GM21723 (cell line): ENCODE measurements around the gene DKK1.

ENCODE experiments used
- ATAC-seq: cut with Tn5 transposase; IDR thresholded peaks from one replicate; pipeline ENCODE4 v1.9.1; 2021; ENCODE audit warnings: mild to moderate bottlenecking, moderate library complexity; ENCODE audit not compliant: unreplicated experiment

DKK1 gene

DNA sequence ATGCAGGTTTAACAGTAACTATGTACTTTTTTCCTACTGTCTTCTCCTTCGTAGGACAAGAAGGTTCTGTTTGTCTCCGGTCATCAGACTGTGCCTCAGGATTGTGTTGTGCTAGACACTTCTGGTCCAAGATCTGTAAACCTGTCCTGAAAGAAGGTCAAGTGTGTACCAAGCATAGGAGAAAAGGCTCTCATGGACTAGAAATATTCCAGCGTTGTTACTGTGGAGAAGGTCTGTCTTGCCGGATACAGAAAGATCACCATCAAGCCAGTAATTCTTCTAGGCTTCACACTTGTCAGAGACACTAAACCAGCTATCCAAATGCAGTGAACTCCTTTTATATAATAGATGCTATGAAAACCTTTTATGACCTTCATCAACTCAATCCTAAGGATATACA, 2.4 kb downstream of the DKK1 start:
- ATAC-seq, result no peak

DNA sequence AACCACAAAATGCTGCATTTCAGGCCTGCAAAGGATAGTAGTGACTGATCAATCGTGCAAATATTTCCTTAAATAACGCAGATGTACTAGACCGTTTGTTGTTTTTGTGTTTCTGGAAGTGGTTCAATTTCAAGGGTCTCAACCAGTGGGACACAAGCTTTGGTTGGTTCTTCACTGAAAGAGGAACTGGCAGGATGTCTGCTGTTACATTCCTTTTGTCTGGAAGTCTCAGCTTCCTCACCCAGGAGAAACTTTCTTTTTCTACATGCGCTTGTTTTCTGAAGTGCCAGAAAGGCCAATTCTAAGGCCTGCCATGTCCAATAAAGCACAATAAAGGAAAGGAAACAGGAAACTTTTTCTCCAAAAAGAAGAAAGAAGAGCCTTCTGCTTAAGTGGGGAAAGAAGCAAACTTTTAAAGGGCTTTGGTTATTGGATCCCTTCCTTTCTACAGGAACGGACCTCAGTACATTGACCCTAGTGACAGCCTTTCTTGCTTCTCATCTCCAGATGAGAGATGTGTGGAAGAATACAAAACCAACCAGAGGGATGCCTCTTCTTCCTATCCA, 4.1 kb downstream of the DKK1 start:
- no peak for ATAC-seq

DNA sequence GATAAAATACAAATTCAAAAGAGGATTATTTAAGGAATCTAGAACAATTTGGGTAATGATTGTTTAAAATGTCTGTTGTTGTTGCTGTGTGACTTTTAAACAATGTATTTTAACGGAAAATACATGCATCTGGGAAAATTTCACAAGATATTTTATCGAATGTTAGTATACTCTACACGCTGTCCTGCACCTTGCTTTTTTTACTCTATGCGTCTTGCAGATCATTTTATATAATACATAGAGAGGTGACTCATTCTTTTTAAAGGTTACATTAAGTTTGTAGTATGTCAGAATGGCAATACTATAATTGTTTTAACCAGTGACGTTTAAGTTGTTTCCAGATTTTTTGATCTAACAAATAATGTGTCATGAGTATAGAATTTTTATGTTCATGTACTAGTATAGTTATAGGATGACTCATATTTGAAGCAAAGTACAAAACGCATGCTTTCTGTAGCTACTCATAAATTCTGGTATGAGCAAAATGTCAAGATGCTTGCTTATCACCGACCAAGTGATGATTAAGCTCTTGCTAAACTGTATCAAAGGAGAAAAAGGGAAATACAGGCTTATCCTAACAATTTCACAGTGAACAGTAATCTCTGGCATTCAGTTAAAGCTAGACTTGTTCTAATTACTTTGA, 4.9 kb downstream of the DKK1 start:
- no peak for ATAC-seq

DNA sequence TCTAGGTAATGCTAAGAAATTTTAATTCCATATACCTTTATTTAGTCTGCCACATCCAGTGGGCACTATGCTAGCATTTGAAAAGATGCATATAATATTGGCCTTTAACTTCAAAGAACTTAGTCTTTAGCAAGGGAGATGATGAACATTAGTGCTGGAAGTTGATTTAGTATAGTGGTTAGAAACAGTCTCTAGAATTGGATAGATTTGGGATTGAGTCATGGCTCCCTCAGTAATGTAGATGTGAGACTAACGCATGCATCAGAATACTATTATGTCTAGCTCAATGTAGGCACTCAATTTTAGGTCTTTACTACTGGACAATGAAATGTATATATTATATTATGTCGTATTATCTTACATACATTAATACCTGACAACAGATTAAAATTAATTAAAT, 5.8 kb downstream of the DKK1 start:
- no peak for ATAC-seq

DNA sequence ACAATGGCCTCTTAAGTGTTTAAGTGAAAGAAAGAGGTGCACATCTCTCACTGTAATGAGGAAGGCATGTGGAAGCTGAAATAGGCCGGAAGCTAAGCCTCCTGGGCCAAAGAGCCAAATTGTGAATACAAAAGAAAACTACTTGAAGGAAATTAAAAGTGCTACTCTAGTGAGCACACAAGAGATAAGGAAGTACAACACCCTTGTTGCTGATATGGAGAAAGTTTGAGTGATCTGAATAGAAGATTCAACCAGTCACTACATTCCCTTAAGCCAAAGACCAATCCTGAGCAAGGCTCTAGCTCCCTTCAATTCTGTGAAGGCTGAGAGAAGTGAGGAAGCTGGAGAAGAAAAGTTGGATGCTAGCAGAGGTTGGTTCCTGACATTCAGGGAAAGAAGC, 8.2 kb downstream of the DKK1 start:
- no peak for ATAC-seq

DNA sequence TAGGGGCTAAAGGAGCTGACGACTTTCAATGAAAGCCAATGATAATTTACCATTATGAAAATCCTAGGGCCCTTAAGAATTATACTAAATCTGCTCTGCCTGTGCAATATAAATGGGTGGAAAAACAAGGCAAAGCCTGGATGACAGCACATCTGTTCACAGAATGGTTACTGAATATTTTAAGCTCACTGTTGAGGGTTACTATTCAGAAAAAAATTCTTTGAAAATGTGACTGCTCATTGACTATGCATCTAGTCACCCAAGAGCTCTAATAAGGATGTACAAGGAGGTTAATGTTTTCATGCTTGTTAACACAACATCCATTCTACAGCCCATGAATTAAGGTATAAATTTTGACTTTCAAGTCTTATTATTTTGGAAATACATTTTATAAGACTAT, 8.9 kb downstream of the DKK1 start:
- ATAC-seq, result no peak

DNA sequence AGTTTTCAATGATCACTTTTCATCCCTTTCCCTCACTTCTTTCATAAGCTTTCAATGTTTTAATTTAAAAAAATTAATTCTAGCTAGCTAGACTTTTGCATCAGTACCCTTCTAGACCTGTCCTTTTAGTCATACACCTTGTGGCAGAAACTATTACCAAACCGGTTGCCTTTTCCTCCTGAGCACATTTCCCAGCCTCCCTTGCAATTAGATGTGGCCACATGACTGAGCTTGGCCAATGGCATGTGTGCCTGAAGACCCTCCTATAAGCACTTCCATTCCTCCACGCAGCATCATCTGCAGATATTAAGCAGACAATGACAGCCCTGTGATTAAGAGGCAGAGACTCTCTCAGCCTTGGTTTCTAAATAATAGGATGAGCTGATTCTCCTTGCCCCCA, 12.3 kb downstream of the DKK1 start:
- ATAC-seq, result no peak

DNA sequence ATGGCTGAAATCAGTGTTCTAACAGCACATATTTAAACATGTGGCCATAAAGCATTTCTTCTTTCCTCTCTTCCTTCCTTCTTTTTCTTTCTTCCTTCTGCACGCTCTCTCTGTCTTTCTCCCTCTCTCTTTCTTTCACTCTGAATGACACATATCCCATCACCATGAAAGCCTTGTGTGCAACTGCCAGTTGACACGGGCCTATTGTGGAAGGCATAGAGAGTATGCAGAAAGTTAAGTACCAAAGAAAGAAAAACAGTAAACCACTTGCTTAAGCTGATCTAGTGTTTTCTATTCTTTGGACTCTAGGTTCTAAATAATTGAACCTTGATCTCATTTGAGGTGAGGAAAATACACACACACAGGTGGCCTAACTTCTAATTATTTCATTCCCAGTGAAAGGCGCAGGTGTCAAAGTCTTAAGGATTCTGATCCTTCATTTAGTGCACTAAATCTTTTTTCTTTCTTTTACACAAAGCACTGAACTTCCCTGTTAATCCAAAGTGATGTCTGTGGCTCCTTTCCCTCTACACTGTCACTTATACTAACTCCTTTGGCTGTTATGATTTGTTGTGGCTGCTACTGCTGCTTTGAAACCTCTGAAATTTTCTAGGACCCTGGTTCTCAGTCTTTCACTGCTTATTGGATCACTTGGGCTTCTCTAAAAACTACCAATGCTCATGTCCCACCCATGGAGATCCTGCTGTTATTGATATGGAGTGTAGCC, 17.7 kb downstream of the DKK1 start:
- no peak for ATAC-seq

DNA sequence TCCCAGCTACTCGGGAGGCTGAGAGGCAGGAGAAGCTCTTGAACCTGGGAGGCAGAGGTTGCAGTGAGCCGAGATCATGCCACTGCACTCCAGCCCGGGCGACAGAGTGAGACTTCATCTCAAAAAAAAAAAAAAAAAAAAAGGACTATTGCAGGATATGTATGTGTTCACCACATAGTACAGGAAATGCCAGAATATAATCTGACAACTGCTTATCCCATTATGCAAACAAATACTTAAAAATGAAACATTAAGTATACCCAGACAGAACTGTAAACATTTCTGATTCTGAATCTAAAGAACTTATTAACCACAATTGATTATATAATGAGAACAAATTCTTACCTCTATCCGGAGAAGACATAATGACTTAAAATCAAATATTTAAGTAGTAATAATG, 18.7 kb downstream of the DKK1 start:
- no peak for ATAC-seq

DNA sequence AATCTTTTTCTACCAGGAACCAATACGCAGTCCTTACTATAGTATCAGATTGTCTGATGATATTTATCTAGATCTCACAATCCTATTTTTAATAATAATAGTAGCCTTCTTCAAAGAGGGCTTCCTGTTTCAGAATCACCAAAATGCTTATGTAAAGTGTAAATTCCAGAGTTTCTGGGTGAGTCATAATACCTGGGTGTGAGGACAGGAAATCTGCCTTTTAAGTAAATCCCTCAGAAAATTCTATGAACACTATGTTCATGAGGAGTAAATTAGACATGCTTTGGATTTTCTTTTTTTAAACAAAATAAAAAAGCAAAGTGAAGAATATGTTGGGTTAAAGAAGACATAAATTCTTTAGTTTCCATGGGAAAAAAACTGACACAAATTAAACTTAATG, 20.5 kb downstream of the DKK1 start:
- ATAC-seq, result no peak

DNA sequence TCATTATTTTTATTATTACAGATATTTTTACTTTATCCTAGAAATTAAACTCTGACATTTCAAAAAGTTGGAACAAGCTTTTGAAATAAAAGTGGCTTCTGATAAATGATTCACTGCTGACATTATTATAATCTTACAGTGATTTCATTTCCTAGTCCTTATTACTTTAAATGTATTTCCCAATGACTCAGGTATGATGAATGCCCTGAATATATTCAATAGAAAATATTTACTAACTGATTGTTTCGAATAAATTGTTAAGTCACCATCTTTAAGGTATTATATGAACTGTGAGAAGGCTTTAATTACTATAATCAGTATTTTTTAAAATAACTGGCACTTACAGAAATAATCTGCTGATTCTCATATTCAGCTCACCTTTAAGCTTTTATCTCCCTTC, 21.6 kb downstream of the DKK1 start:
- no peak for ATAC-seq

DNA sequence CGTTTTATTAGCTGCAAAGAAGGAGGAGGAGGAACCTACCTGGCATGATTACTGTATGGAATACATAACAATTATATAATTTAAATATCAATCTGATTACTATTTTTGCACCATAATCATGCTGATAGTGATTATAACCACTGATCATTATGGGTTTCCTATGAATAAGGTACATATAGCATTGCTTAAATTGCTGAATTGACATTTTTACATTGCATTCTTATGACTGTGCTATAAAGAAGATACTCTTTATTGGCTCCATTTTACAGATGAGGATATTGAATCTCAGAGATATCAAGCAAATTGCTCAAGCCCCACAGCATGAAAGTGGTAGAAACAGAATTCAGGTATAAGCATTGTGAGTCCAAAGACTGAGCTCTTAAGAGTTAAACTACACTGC, 23.1 kb downstream of the DKK1 start:
- no peak for ATAC-seq

DNA sequence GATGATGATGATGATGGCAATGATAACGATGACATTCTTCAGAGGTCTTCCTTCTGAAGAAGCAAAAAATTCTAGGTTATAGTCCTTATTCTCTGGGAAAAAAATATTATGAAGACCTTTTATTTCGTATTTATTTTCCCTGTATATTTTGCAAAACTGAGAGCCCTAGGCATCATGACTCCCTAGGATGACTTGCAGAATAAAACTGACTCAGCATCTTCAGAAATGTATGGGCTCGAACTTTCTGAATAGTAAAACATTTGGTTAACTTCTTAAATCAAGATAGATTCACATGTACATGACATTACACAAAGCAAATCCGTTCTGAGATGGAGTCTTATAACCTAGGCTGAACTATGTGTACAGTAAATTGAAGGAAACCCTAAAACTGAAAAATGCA, 29.4 kb downstream of the DKK1 start:
- no peak for ATAC-seq

DNA sequence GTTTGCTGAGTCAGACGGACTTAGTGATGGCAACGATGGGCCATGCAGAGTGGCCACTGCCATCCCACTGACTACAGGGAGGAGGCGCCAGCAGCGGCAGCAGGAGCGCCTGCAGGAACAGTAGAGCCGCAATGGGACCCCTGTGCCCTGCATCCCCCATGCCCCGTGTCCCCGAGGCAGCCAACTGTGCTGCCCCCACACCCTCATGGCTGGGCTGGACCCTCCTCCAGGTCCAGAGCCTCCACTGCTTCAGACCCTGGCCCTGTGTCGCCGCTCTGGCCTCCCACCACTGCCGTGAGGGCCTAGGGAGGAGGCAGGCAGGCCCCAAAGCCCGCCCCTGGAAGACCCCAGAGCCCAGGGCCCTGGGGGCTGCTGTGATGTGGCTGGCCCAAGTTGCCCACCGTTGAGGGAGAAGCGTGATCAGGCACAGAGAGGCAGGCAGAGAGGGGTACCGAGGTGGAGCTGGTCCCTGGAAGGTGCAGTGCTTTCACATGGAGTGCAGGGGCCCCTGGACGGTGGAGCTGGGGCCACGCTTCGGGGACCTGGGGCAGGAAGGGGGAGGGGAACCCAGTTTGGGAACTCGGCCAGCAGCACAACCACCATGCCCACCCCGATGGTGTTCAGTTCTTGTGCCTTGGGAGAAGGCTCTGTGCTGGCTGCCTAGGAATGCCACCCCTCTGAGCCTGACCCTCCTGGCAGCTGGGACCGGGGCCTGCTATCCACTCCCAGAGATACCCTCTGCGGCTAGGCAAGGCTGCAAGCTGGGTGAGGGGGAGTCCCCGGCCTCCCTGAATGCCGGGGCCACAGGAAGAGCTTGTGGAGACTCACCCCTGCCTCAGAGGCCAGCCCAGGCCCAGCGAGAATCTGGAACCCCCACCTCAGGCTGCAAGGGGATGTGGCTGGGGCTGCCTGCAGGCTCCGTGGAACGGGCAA, 32.6 kb downstream of the DKK1 start:
- no peak for ATAC-seq

DNA sequence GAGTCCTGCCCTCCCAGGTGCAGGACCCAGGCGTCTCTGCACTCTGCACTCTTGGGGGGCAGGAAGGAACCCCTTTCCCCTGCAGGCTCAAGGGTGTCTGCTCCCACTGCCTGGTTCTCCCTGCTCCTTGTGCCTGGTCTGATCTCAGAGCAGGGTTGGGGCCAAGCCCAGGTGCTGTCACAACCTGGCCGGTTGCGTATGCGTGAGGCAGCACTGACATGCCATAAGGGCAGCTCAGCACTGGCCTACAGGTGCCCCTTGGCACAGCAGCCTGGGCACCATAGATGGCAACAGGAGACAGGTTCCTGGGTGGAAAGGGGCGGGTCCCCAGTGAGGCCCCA, 33.2 kb downstream of the DKK1 start:
- ATAC-seq, result no peak

DNA sequence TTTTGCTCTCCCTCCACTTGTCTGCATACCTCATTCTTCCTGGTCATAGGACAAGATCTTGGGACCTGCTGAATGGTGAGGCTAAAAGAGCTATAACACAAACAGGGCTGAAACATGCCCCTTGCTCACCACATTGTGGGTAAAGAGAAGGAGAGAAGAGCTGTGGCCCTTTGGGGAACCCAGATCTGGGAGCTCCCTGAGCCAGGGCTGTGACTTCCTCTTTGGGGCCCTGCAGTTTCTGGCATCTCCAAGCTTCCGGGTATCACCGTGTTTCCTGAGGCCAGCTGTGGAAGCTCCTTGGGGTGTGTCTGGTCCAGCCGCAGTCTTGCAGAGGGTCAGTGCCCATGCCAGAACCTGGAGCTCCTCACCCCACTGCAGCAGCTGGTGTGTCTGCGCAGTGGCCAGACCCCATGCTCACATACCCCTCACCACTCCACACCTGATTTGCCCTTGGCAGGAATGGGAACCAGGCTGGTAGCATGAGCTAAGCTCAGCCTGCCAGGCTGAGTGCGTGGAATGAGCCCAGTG, 34.0 kb downstream of the DKK1 start:
- no peak for ATAC-seq

DNA sequence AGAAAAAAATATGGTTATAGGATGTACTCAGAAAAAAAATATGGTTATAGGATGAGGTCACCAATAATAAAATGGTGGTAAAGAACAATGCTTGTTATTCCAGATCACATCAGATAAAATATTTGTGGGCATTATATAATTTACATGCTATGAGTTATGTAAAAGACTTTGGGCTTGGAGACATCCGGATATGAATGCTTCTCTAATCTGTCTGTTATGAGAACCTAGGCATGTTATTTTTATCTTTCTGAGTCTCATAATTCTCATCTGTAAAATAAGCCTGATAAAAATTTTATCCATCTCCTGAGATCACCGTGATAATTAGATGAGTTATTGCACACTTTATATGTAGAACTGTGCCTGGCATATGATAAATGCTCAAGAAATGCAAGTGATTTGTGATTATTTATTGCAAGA, 37.8 kb downstream of the DKK1 start:
- no peak for ATAC-seq

DNA sequence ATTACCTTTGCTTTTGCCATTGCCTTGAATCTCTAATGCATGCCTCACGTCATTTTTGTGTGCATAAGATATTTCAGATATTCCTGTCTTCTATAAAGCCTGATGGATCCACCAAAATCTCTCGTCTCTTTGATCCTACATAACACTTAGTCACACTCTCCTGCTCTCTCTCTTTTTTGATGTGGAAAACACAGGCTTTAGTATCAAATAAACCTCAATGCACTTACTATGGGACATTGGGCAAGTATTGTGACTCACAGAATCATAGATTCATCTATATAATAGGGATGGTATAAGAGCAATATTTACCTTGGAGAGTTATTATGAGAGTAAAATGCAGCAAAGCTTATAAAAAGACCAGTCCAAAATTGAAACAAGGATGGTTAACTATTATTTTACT, 39.1 kb downstream of the DKK1 start:
- ATAC-seq, result no peak

DNA sequence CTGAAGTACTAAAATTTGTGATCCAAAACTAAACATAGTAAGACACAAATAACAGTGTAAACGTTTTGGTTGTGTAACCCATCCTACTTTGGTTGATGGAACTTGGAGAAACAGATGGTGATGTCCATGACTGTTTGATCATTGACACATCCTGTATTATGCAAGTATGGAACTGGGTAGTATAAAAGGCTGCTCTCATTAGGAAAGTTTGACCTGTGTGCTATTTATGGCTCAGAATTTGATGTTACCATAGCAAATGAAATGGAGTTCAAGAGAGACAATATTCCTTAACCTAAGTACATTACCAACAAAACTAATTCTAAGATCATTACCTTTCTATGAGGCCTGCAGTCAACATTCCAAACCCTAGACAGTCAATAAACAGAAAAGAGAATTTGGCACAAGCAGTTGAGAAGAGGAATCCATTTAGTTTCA, 39.9 kb downstream of the DKK1 start:
- no peak for ATAC-seq

DNA sequence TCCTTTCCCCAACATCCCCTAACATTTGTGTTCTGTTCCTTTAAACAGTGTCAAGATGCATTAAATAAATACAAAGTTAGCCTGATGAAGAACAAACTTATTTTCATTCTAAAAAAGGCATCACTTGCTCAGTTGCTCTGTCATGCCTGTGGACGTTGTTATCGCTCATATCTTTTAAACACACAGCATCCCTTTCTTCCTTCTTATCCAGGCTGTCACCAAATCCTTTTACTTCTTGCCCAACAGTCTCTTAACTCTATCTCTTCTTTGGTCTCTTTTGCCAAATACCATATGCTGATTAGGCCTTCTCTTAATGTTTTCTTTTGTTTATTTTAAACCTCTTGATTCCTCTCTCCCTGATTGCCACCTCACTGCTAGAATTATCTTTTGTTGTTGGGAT, 43.9 kb downstream of the DKK1 start:
- no peak for ATAC-seq

DNA sequence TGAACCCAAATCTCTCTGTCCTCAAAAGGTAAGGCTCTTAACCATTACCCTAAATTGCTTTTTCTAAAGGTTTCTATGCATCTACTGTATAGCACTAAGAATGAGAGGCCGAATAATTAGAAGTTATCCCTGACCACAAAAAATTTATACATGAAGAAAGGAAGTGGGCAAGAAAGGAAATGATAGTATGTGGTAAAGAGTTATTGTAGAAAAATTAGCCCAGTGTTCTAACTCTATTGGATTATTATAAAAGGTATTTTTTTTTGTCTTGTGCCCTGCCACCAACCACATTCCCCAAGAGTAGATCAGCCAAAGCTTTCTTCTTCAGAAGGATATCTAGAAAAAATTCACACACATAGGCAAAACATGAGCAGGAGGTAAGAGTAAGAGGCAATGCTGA, 45.4 kb downstream of the DKK1 start:
- no peak for ATAC-seq
